Neural cell (in vitro differentiated cells): ENCODE measurements around the gene MOB3B. TPM values are rescaled to one million over a fixed set of nuclear protein-coding genes. Genes with fewer than 3 reads are reported as not detected.

Source experiments
- H2AFZ ChIP-seq: fragments of 200-600, 300-800 bp; sonication (generic), shearing (Covaris generic); 2 replicates; pipeline ENCODE4 v1.6.0; 2014; ENCODE audit warnings: low read depth, mild to moderate bottlenecking, antibody characterized with exemption, low read length, moderate library complexity
- H3F3A ChIP-seq: fragments of 200-600 bp; shearing (Covaris generic); 2 replicates; pipeline ENCODE4 v1.6.1; 2016; ENCODE audit warnings: mild to moderate bottlenecking, moderate library complexity, mixed read lengths, antibody characterized with exemption, low read length; ENCODE audit not compliant: insufficient read depth, poor library complexity, severe bottlenecking
- H3K27ac ChIP-seq: fragments of 200-600, 300-800 bp; sonication (generic), shearing (Covaris generic); 2 replicates; pipeline ENCODE4 v1.5.1; 2014; ENCODE audit warnings: mild to moderate bottlenecking, low read length, moderate library complexity
- H3K27me3 ChIP-seq: fragments of 300-800, 200-600 bp; sonication (generic), shearing (Covaris generic); 2 replicates; pipeline ENCODE4 v1.6.0; 2014; ENCODE audit warnings: mild to moderate bottlenecking, low read depth, low read length, moderate library complexity; ENCODE audit not compliant: insufficient read depth
- H3K36me3 ChIP-seq: fragments of 300-800, 200-600 bp; sonication (generic), shearing (Covaris generic); 2 replicates; pipeline ENCODE4 v1.5.1; 2014; ENCODE audit warnings: mild to moderate bottlenecking, antibody characterized with exemption, low read length, moderate library complexity; ENCODE audit not compliant: insufficient read depth
- H3K4me2 ChIP-seq: fragments of 300-800, 200-600 bp; sonication (generic), shearing (Covaris generic); 2 replicates; pipeline ENCODE4 v1.6.0; 2014; ENCODE audit warnings: mild to moderate bottlenecking, low read length
- H3K4me3 ChIP-seq: fragments of 300-800, 200-600 bp; sonication (generic), shearing (Covaris generic); 2 replicates; pipeline ENCODE4 v1.5.1; 2014; ENCODE audit warnings: mild to moderate bottlenecking, low read length, moderate library complexity
- H3K79me2 ChIP-seq: fragments of 200-600 bp; shearing (Covaris generic); replicated peaks from 2 replicates; pipeline ENCODE4 v1.6.0; 2014; ENCODE audit warnings: mild to moderate bottlenecking, low read length, moderate library complexity; ENCODE audit not compliant: insufficient read depth
- H3K9ac ChIP-seq: fragments of 300-800, 200-600 bp; sonication (generic), shearing (Covaris generic); 2 replicates; pipeline ENCODE4 v1.6.1; 2016; ENCODE audit warnings: mild to moderate bottlenecking, low read length, mixed read lengths
- H3K9me2 ChIP-seq: fragments of 200-600 bp; shearing (Covaris generic); 2 replicates; pipeline ENCODE4 v1.6.1; 2016; ENCODE audit warnings: mild to moderate bottlenecking, low read length, mixed read lengths; ENCODE audit not compliant: insufficient read depth
- H3K9me3 ChIP-seq: fragments of 200-600, 300-800 bp; sonication (generic), shearing (Covaris generic); 2 replicates; pipeline ENCODE4 v1.6.1; 2016; ENCODE audit warnings: mild to moderate bottlenecking, mixed run types, low read length, moderate library complexity, mixed read lengths
- H4K20me1 ChIP-seq: fragments of 200-600 bp; shearing (Covaris generic); 2 replicates; pipeline ENCODE4 v1.6.1; 2016; ENCODE audit warnings: mild to moderate bottlenecking, mixed run types; ENCODE audit not compliant: insufficient read depth
- EP300 ChIP-seq: fragments of 450-650 bp; conservative IDR thresholded peaks from 2 replicates; pipeline ENCODE4 v1.6.1; 2014; ENCODE audit warnings: antibody characterized with exemption, mild to moderate bottlenecking, moderate library complexity; ENCODE audit not compliant: poor library complexity, severe bottlenecking
- EZH2 ChIP-seq: fragments of 200-600, 300-800 bp; shearing (Covaris generic), sonication (generic); IDR thresholded peaks from 2 replicates; pipeline ENCODE4 v1.6.1; 2014; ENCODE audit warnings: antibody characterized with exemption, low read length, borderline replicate concordance, mild to moderate bottlenecking; ENCODE audit not compliant: insufficient read depth, poor library complexity, severe bottlenecking
- MXI1 ChIP-seq: fragments of 450-650 bp; conservative IDR thresholded peaks from 2 replicates; pipeline ENCODE4 v1.6.1; 2014; ENCODE audit warnings: antibody characterized with exemption, mild to moderate bottlenecking; ENCODE audit not compliant: poor library complexity, severe bottlenecking
- POLR2AphosphoS5 ChIP-seq: IDR thresholded peaks from 2 replicates; pipeline ENCODE4 v1.6.1; 2012
- RAD21 ChIP-seq: fragments of 450-650 bp; conservative IDR thresholded peaks from 2 replicates; pipeline ENCODE4 v1.6.1; 2014; ENCODE audit warnings: antibody characterized with exemption, mild to moderate bottlenecking, moderate library complexity
- SMC3 ChIP-seq: fragments of 450-650 bp; conservative IDR thresholded peaks from 2 replicates; pipeline ENCODE4 v1.6.1; 2014; ENCODE audit warnings: antibody characterized with exemption, mild to moderate bottlenecking, moderate library complexity; ENCODE audit not compliant: poor library complexity
- TAF1 ChIP-seq: IDR thresholded peaks from 2 replicates; pipeline ENCODE4 v1.6.1; 2012; ENCODE audit warnings: low read depth
- polyA plus RNA-seq: library from polyadenylated mRNA; depleted of rRNA; stranded (reverse); fragments of >200 nt; gene quantifications from 2 replicates; pipeline ENCODE4 v1.2.3, GENCODE V29; 2014
- TF ChIP-seq, protein P1 (sequence below): IDR thresholded peaks from 2 replicates; pipeline ENCODE4 v1.6.1; 2012; ENCODE audit warnings: borderline replicate concordance
- TF ChIP-seq, protein P2 (sequence below): fragments of 450-650 bp; IDR thresholded peaks from 2 replicates; pipeline ENCODE4 v1.5.1; 2014; ENCODE audit warnings: antibody characterized with exemption, mild to moderate bottlenecking, moderate library complexity; ENCODE audit not compliant: poor library complexity, severe bottlenecking

Gene MOB3B
- polyA plus RNA-seq, 1 donor from 2014 or later, result 1.8 TPM

DNA sequence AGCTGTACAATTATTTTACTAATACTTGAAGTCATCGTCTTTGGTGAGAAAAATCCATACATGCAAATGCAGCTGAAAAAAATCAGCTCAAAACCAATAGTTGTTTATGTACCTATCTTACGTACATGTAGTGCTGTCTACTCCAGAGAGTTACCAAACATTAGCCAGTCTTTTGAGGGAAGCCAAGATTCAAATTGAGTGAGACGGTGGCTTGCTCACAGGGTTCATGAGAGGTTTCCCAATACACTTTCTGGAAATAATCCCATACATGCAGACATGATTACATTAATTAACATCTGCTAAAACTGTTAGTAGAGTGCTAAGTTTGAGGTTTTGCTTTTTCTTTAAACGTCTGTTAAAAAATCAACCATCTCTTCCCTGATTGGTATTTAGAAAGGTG lies 41.4 kb upstream of the MOB3B start (continued):
- TF ChIP-seq SMC3, result no peak

DNA sequence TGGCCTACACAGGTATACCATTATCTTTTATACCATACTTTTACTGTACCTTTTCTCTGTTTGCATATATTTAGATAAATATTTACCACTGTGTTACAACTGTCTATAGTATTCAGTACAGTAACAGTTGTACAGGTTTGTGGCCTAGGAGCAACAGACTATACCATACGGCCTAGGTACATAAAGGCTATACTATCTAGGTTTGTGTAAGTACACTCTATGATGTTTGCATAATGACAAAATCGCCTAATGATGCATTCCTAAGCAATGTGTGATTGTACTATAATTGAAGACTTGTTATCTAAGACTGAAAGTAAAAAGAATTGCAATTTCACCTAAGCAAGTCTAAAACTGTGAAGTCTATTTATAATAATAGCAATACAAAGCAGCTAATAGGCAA lies 39.8 kb upstream of the MOB3B start:
- Histone ChIP-seq H3K9me2 (no peaks in the 10 kb centered on the region), H3K9ac (no peak overlapping the region), H3F3A (peaks cover 17% of the 10 kb centered on the region), H3K27me3 (no peaks in the 10 kb centered on the region), H3K36me3 (no peaks in the 10 kb centered on the region), H4K20me1 (no peaks in the 10 kb centered on the region), H3K79me2 (peaks cover 35% of the 10 kb centered on the region), H3K9me3 (no peaks in the 10 kb centered on the region), H3K4me2 (no peak overlapping the region), H2AFZ (no peak overlapping the region), H3K27ac (no peak overlapping the region), H3K4me3 (peak overlapping the region; percentile 5)
- TF ChIP-seq TAF1, result no peak
- TF ChIP-seq EP300, result no peak
- TF ChIP-seq RAD21, result no peak
- TF ChIP-seq EZH2, result no peak
- TF ChIP-seq MXI1, result no peak
- TF ChIP-seq SMC3, result no peak
- no peak for TF ChIP-seq POLR2AphosphoS5
- TF ChIP-seq, protein P1, sequence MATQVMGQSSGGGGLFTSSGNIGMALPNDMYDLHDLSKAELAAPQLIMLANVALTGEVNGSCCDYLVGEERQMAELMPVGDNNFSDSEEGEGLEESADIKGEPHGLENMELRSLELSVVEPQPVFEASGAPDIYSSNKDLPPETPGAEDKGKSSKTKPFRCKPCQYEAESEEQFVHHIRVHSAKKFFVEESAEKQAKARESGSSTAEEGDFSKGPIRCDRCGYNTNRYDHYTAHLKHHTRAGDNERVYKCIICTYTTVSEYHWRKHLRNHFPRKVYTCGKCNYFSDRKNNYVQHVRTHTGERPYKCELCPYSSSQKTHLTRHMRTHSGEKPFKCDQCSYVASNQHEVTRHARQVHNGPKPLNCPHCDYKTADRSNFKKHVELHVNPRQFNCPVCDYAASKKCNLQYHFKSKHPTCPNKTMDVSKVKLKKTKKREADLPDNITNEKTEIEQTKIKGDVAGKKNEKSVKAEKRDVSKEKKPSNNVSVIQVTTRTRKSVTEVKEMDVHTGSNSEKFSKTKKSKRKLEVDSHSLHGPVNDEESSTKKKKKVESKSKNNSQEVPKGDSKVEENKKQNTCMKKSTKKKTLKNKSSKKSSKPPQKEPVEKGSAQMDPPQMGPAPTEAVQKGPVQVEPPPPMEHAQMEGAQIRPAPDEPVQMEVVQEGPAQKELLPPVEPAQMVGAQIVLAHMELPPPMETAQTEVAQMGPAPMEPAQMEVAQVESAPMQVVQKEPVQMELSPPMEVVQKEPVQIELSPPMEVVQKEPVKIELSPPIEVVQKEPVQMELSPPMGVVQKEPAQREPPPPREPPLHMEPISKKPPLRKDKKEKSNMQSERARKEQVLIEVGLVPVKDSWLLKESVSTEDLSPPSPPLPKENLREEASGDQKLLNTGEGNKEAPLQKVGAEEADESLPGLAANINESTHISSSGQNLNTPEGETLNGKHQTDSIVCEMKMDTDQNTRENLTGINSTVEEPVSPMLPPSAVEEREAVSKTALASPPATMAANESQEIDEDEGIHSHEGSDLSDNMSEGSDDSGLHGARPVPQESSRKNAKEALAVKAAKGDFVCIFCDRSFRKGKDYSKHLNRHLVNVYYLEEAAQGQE, result no peak
- TF ChIP-seq, protein P2, sequence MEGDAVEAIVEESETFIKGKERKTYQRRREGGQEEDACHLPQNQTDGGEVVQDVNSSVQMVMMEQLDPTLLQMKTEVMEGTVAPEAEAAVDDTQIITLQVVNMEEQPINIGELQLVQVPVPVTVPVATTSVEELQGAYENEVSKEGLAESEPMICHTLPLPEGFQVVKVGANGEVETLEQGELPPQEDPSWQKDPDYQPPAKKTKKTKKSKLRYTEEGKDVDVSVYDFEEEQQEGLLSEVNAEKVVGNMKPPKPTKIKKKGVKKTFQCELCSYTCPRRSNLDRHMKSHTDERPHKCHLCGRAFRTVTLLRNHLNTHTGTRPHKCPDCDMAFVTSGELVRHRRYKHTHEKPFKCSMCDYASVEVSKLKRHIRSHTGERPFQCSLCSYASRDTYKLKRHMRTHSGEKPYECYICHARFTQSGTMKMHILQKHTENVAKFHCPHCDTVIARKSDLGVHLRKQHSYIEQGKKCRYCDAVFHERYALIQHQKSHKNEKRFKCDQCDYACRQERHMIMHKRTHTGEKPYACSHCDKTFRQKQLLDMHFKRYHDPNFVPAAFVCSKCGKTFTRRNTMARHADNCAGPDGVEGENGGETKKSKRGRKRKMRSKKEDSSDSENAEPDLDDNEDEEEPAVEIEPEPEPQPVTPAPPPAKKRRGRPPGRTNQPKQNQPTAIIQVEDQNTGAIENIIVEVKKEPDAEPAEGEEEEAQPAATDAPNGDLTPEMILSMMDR, result no peak

DNA sequence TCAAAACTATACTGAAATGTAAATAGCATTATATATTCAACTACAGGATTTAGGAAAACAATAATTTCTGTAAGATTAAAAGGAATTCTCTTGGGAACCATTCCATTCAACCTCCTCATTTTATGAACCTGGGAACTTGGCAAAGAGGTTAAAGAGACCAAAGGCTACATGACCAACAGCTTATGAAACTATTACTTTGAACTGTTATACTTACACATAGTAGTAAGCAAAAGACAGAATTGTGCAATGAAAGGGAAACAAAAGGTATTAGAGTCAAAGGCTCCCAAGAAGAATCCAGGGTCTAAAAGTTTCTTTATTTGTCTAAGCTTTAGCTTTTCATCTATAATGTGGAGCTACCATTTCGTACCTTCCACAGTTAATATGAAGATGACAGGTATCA lies 36.5 kb upstream of the MOB3B start:
- Histone ChIP-seq H3K4me2 (peak overlapping the region; percentile 2), H3F3A (peaks cover 4% of the 10 kb centered on the region), H3K36me3 (peaks cover 3% of the 10 kb centered on the region), H3K9ac (no peak overlapping the region), H3K79me2 (peaks cover 32% of the 10 kb centered on the region), H3K27ac (no peak overlapping the region), H4K20me1 (no peaks in the 10 kb centered on the region), H3K9me3 (no peaks in the 10 kb centered on the region), H3K9me2 (no peaks in the 10 kb centered on the region), H2AFZ (no peak overlapping the region), H3K4me3 (no peak overlapping the region), H3K27me3 (no peaks in the 10 kb centered on the region)
- TF ChIP-seq SMC3 (no peak), EP300 (no peak), TAF1 (no peak), MXI1 (no peak), EZH2 (no peak), POLR2AphosphoS5 (no peak), RAD21 (no peak)
- TF ChIP-seq, protein P1, result no peak
- TF ChIP-seq, protein P2, result no peak
